Hepatocyte (in vitro differentiated cells): Measurements from ENCODE around the gene WFDC8. TPM values are rescaled to one million over a fixed set of nuclear protein-coding genes. Genes with fewer than 3 reads are reported as not detected.

ENCODE experiments used
- DNase-seq: peaks from one replicate; pipeline ENCODE4 v3.0.0-alpha.2; 2016; ENCODE audit warnings: low spot score
- H2AFZ ChIP-seq: fragments of 200-600 bp; sonication (generic); 2 replicates; pipeline ENCODE4 v1.6.0; 2016; ENCODE audit warnings: antibody characterized with exemption, mild to moderate bottlenecking
- H3K27ac ChIP-seq: fragments of 200-600 bp; sonication (generic); 2 replicates; pipeline ENCODE4 v1.5.1; 2016; ENCODE audit warnings: mild to moderate bottlenecking
- H3K27me3 ChIP-seq: fragments of 200-600 bp; sonication (generic); 2 replicates; pipeline ENCODE4 v1.6.1; 2016
- H3K36me3 ChIP-seq: fragments of 200-600 bp; sonication (generic); replicated peaks from 2 replicates; pipeline ENCODE4 v1.5.1; 2016; ENCODE audit warnings: low read depth; ENCODE audit not compliant: insufficient read depth
- H3K4me1 ChIP-seq: fragments of 200-600 bp; sonication (generic); 2 replicates; pipeline ENCODE4 v1.5.1; 2016; ENCODE audit warnings: mild to moderate bottlenecking, moderate library complexity; ENCODE audit not compliant: insufficient read depth
- H3K4me2 ChIP-seq: fragments of 200-600 bp; sonication (generic); 2 replicates; pipeline ENCODE4 v1.6.0; 2016
- H3K4me3 ChIP-seq: fragments of 200-600 bp; sonication (generic); 2 replicates; pipeline ENCODE4 v1.5.1; 2016; ENCODE audit warnings: mild to moderate bottlenecking
- H3K79me2 ChIP-seq: fragments of 200-600 bp; sonication (generic); 2 replicates; pipeline ENCODE4 v1.6.0; 2017; ENCODE audit warnings: mild to moderate bottlenecking
- H3K9me2 ChIP-seq: fragments of 200-600 bp; sonication (generic); replicated peaks from 2 replicates; pipeline ENCODE4 v1.6.0; 2017; ENCODE audit warnings: mild to moderate bottlenecking; ENCODE audit not compliant: insufficient read depth
- H3K9me3 ChIP-seq: fragments of 200-600 bp; sonication (generic); 2 replicates; pipeline ENCODE4 v1.5.1; 2016; ENCODE audit warnings: low read depth, mild to moderate bottlenecking
- H4K20me1 ChIP-seq: fragments of 200-600 bp; sonication (generic); 2 replicates; pipeline ENCODE4 v1.6.0; 2016; ENCODE audit warnings: mild to moderate bottlenecking; ENCODE audit not compliant: insufficient read depth, poor library complexity, severe bottlenecking
- CTCF ChIP-seq: fragments of 200-600 bp; sonication (generic); IDR thresholded peaks from 2 replicates; pipeline ENCODE4 v1.5.1; 2016; ENCODE audit warnings: antibody characterized with exemption, mild to moderate bottlenecking; ENCODE audit not compliant: poor library complexity
- EZH2 ChIP-seq: fragments of 200-600 bp; sonication (generic); IDR thresholded peaks from 2 replicates; pipeline ENCODE4 v1.6.1; 2016; ENCODE audit warnings: antibody characterized with exemption, mild to moderate bottlenecking, borderline replicate concordance
- EZH2phosphoT487 ChIP-seq: fragments of 200-600 bp; sonication (generic); IDR thresholded peaks from one replicate; pipeline ENCODE4 v1.6.1; 2018; ENCODE audit warnings: antibody characterized with exemption, mild to moderate bottlenecking, low read depth, moderate library complexity; ENCODE audit not compliant: unreplicated experiment, severe bottlenecking
- WGBS: methylation state at CpG from one replicate; pipeline ENCODE4 v1.1.6; 2016; ENCODE audit warnings: low lambda C conversion rate; ENCODE audit errors: missing lambda C conversion rate; 5-methylcytosine and 5-hydroxymethylcytosine counted together
- polyA plus RNA-seq: library from polyadenylated mRNA; unstranded; fragments of >200 nt; fragmentation: Nextera tagmentation; extraction: Ambion mirVana; gene quantifications from 2 replicates; pipeline ENCODE4 v1.2.1, GENCODE V29; 2016
- total RNA-seq: library from RNA; depleted of rRNA; stranded (reverse); fragments of >200 nt; gene quantifications from 2 replicates; pipeline ENCODE4 v1.2.3, GENCODE V29; 2014

The WFDC8 gene
- total and polyA plus RNA-seq, 2 experiments from 2014 or later = not detected

GRCh38 chr20:45523821-45524220 is 55.3 kb downstream of the WFDC8 start:
- H3K9me3 ChIP-seq = no peaks in the 10 kb centered on the region
- no peaks in the 10 kb centered on the region for H3K9me2 ChIP-seq
- H4K20me1 ChIP-seq = no peaks in the 10 kb centered on the region
- H3K27ac ChIP-seq = no peak overlapping the region
- H3K36me3 ChIP-seq = no peaks in the 10 kb centered on the region
- no peaks in the 10 kb centered on the region for H3K79me2 ChIP-seq
- H3K4me2 ChIP-seq = no peak overlapping the region
- no peak overlapping the region for H3K4me3 ChIP-seq
- 97% methylated on average over 1 of the region's 1 CpG for WGBS
- TF ChIP-seq EZH2phosphoT487 (no peak), EZH2 (no peak), CTCF (no peak)
- no peak for DNase-seq
- no peaks in the 10 kb centered on the region for H3K4me1 ChIP-seq
- H3K27me3 ChIP-seq = peaks cover 28% of the 10 kb centered on the region
- H2AFZ ChIP-seq = no peak overlapping the region

GRCh38 chr20:45518282-45518681 is 60.8 kb downstream of the WFDC8 start:
- Histone ChIP-seq H3K4me2 (no peak overlapping the region), H3K4me3 (no peak overlapping the region), H3K27ac (no peak overlapping the region), H3K9me3 (no peaks in the 10 kb centered on the region), H3K27me3 (peaks cover 15% of the 10 kb centered on the region), H3K36me3 (no peaks in the 10 kb centered on the region), H3K79me2 (no peaks in the 10 kb centered on the region), H3K4me1 (no peaks in the 10 kb centered on the region), H3K9me2 (no peaks in the 10 kb centered on the region), H2AFZ (no peak overlapping the region), H4K20me1 (no peaks in the 10 kb centered on the region)
- 67% methylated on average over 2 of the region's 2 CpGs for WGBS
- no peak for TF ChIP-seq CTCF
- no peak for TF ChIP-seq EZH2phosphoT487
- TF ChIP-seq EZH2 = no peak
- no peak for DNase-seq

GRCh38 chr20:45515147-45515913 is 63.8 kb downstream of the WFDC8 start, which contains the start of gene SPINT3:
Gene SPINT3, minus strand, starts transcription at chr20:45515622. Its CDS starts 14 bp downstream, at chr20:45515608.
- no peaks in the 10 kb centered on the region for H3K9me2 ChIP-seq
- H3K27ac ChIP-seq = no peak within 1 kb of the TSS
- no peaks in the 10 kb centered on the region for H3K79me2 ChIP-seq
- no peak for DNase-seq
- H3K27me3 ChIP-seq = peaks cover 16% of the 10 kb centered on the region
- no peak for TF ChIP-seq EZH2
- no peak for TF ChIP-seq EZH2phosphoT487
- no peak for TF ChIP-seq CTCF
- H3K4me1 ChIP-seq = no peaks in the 10 kb centered on the region
- 83% methylated on average over 5 of the region's 5 CpGs for WGBS
- H4K20me1 ChIP-seq = no peaks in the 10 kb centered on the region
- H3K9me3 ChIP-seq = no peaks in the 10 kb centered on the region
- H3K4me3 ChIP-seq = no peak within 1 kb of the TSS
- no peak within 1 kb of the TSS for H3K4me2 ChIP-seq
- H2AFZ ChIP-seq = no peak within 1 kb of the TSS
- no peaks in the 10 kb centered on the region for H3K36me3 ChIP-seq
